Right lobe of liver (tissue), 6 donors: ENCODE data around the gene LDLRAD4. TPM values are rescaled to one million over a fixed set of nuclear protein-coding genes. Genes with fewer than 3 reads are reported as not detected.

Source experiments
- ATAC-seq, 4 donors: fragments of 200-7000 bp; cut with Tn5 transposase; one replicate each; pipeline ENCODE4 v1.9.1; 2020; ENCODE audit warnings: mild to moderate bottlenecking in 4 of 4, moderate library complexity in 4 of 4
- DNase-seq, 3 donors: peaks; one replicate each; pipeline ENCODE4 v3.0.0-alpha.2; 2020
- H3K27ac ChIP-seq, 3 donors: fragments of 200-600 bp; one replicate each; pipeline ENCODE4 v1.8.0; 2022
- H3K27me3 ChIP-seq, 2 donors: fragments of 200-600 bp; one replicate each; pipeline ENCODE4 v1.8.0; 2022
- H3K36me3 ChIP-seq, 4 donors: fragments of 200-600 bp; sonication (generic) in 1 of 4; one replicate each; pipeline versions ENCODE4 v1.5.1 to v1.8.0; 2017 to 2022; ENCODE audit warnings: control low read depth in 1 of 4
- H3K4me1 ChIP-seq, 4 donors: fragments of 200-600 bp; sonication (generic) in 1 of 4; one replicate each; pipeline versions ENCODE4 v1.5.1 to v1.8.0; 2017 to 2022; ENCODE audit warnings: control low read depth in 1 of 4
- H3K4me3 ChIP-seq, 3 donors: fragments of 200-600 bp; one replicate each; pipeline ENCODE4 v1.8.0; 2022
- H3K9me3 ChIP-seq, 4 donors: fragments of 200-600 bp; sonication (generic) in 1 of 4; one replicate each; pipeline versions ENCODE4 v1.5.1 to v1.8.0; 2017 to 2022; ENCODE audit warnings: control low read depth in 1 of 4
- POLR2A ChIP-seq: fragments of 450-650 bp; IDR thresholded peaks from one replicate; pipeline ENCODE4 v1.6.1; 2017; ENCODE audit warnings: antibody characterized with exemption, mild to moderate bottlenecking
- WGBS: methylation state at CpG from one replicate; pipeline ENCODE4 v1.1.6; 2018; ENCODE audit warnings: low coverage, low lambda C conversion rate; ENCODE audit not compliant: insufficient coverage; ENCODE audit errors: missing lambda C conversion rate; 5-methylcytosine and 5-hydroxymethylcytosine counted together
- intact Hi-C, 2 donors: fragments of 100-400 bp; cut with DNase I; formaldehyde crosslinking; loops; one replicate each; pipeline versions ENCODE4 v1.11.2 to v1.14.1; 2022
- total RNA-seq, 6 experiments: library from RNA; depleted of rRNA in 2 of 6; stranded (reverse); fragments of >200 nt in 2 of 6; fragmentation: NEBNext Ultra II Directional in 3 of 6; extraction: Animal tissue kit (Norgen Biotek cat#: 25700) in 3 of 6; gene quantifications; one replicate each; pipeline versions ENCODE4 v1.1.0 to v1.2.4, GENCODE V29; 2016 to 2023
- TF ChIP-seq, protein P1 (sequence below), 4 donors: fragments of 200-600 bp in 3 of 4; fragments of 450-650 bp in 1 of 4; IDR thresholded peaks; one replicate each; pipeline versions ENCODE4 v1.5.1 to v1.8.0; 2016 to 2022; ENCODE audit warnings: antibody characterized with exemption in 4 of 4, mild to moderate bottlenecking in 2 of 4
- donor health status: DM: no; HTN: yes; CAD: no.
- donor health status: DM: no; HTN: no; CAD: no.
- donor health status: DM: no; HTN: no; CAD: no.
- donor health status: DM: no; HTN: yes; CAD: no.
- donor health status: DM: no; HTN: yes; CAD: no.

Gene LDLRAD4
- total RNA-seq, 6 experiments from 2014 or later: 10.6 to 66.4 (median 18.7) TPM

DNA sequence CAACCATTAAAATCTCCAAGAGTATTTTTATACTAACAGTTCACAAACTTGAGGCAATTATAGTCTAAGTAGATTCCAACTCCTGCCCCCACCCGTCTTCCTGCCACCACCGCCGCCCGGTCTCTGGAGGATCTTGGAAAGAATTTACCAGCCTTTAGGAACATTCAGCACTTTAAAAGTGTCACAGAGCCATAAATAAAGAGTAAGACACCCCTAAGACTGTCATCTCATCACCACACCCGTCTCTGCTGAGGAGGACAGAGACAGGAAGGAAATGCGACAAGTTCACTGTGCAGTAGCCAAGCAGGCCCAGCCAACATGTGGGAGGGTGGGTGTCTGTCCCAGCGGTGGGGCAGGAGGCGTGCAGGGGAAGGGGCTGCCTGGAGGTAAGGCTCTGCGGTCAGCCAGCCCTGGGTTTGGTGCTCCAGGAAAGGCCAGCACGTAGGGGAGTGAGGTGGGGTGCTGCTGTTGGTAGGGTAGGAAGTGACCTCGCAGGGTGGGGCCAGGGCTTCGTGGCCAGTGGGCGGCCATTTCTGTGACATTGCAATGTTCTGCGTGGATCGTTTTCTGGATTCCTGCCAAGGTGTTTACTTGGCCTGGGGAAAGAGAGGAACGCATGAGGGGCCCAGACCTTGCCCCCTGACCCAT, 396.2 kb downstream of the LDLRAD4 start:
- H3K36me3 ChIP-seq: no peaks in the 10 kb centered on the region
- H3K9me3 ChIP-seq: no peaks in the 10 kb centered on the region
- no peak overlapping the region for H3K4me3 ChIP-seq
- WGBS: 63% methylated on average over 15 of the region's 16 CpGs
- H3K4me1 ChIP-seq: no peaks in the 10 kb centered on the region
- no peak for TF ChIP-seq POLR2A
- TF ChIP-seq, protein P1, sequence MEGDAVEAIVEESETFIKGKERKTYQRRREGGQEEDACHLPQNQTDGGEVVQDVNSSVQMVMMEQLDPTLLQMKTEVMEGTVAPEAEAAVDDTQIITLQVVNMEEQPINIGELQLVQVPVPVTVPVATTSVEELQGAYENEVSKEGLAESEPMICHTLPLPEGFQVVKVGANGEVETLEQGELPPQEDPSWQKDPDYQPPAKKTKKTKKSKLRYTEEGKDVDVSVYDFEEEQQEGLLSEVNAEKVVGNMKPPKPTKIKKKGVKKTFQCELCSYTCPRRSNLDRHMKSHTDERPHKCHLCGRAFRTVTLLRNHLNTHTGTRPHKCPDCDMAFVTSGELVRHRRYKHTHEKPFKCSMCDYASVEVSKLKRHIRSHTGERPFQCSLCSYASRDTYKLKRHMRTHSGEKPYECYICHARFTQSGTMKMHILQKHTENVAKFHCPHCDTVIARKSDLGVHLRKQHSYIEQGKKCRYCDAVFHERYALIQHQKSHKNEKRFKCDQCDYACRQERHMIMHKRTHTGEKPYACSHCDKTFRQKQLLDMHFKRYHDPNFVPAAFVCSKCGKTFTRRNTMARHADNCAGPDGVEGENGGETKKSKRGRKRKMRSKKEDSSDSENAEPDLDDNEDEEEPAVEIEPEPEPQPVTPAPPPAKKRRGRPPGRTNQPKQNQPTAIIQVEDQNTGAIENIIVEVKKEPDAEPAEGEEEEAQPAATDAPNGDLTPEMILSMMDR (IDR thresholded peaks at IDR 0.05): no peak
- intact Hi-C loops: no loop called here
- ATAC-seq: peak; percentile 26 to 52 (median 37)
- DNase-seq: no peak
- H3K27me3 ChIP-seq: no peaks in the 10 kb centered on the region
- H3K27ac ChIP-seq: no peak overlapping the region

DNA sequence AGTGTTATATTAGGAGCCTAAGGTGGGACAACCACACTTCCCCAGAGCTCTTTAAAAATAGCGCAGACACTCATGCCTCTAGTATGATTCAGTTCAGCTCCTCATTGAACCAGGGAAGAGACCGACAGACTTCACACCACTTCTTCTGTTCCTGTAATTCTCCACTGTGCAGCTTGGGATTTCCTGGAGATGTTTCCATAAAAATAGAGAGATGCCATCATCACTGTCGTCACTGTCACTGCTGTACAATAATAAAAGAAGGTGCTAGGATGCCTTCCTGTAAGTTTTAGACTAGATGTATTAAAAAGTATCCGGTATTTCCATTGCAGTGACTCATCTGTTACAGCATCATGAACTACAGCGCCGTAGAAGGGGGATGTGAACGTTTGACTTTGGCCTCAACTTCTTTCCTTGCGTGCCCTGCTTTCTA, 396.9 kb downstream of the LDLRAD4 start:
- H3K36me3 ChIP-seq: no peaks in the 10 kb centered on the region
- TF ChIP-seq POLR2A: no peak
- TF ChIP-seq, protein P1 (IDR thresholded peaks at IDR 0.05): no peak
- no peak for ATAC-seq
- H3K27ac ChIP-seq: no peak overlapping the region
- intact Hi-C loops: no loop called here
- no peak overlapping the region for H3K4me3 ChIP-seq
- 71% methylated on average over 8 of the region's 8 CpGs for WGBS
- no peak for DNase-seq
- H3K27me3 ChIP-seq: no peaks in the 10 kb centered on the region
- no peaks in the 10 kb centered on the region for H3K4me1 ChIP-seq
- no peaks in the 10 kb centered on the region for H3K9me3 ChIP-seq

DNA sequence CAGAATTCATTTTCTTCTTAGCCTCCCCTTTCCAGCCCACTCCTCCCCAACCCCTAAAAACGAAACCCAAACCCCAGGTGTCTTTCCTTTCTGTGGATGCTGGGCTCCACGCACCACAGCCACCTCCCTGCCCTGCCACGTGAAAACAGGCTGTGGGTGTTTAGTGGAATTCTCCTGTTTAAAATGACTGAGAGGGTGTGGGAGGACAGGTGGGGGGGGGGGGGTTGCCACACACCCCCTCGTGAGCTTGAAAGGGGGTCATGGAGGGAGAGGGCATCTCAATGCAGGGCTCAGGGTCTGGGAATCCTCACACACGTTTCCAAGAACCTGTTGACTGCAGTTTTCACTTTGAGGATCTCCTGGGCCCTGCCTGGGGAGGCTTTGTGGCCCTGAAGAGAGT, 397.5 kb downstream of the LDLRAD4 start:
- Histone ChIP-seq H3K27ac (no peak overlapping the region), H3K4me1 (no peaks in the 10 kb centered on the region), H3K36me3 (no peaks in the 10 kb centered on the region), H3K27me3 (no peaks in the 10 kb centered on the region), H3K4me3 (no peak overlapping the region), H3K9me3 (no peaks in the 10 kb centered on the region)
- WGBS: 77% methylated on average over 3 of the region's 5 CpGs
- TF ChIP-seq POLR2A: no peak
- TF ChIP-seq, protein P1 (IDR thresholded peaks at IDR 0.05): no peak
- intact Hi-C loops: no loop called here
- ATAC-seq (no peak), DNase-seq (no peak)

DNA sequence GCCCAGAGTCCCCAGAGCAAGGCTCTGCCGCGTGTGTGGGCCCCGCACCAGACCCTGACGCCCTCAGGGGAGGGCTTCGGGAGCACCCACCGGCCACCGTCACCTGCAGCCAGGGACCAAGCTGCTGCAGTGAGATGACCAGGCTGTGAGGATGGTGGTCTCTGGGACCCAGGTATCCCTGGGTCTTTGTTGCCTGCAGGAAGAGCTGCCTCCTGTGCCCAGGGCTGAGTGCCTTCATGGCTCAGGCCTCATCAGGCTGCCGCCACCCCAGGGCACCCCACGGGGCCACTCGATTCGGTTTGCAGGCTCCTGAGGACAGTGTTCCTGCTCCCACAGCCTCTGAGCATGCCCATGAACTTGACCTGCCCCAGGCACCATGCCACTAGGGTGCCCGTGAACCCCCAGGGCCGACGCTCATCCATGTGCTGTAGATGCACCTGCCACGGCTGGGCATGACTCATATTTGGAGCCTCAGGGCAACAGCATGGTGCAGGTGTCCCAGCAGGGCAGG, 398.0 kb downstream of the LDLRAD4 start:
- no peak overlapping the region for H3K27ac ChIP-seq
- WGBS: 53% methylated on average over 3 of the region's 15 CpGs
- H3K4me3 ChIP-seq: no peak overlapping the region
- no peaks in the 10 kb centered on the region for H3K27me3 ChIP-seq
- H3K9me3 ChIP-seq: no peaks in the 10 kb centered on the region
- intact Hi-C loops: no loop called here
- ATAC-seq (no peak), DNase-seq (no peak)
- TF ChIP-seq, protein P1 (IDR thresholded peaks at IDR 0.05): no peak
- no peak for TF ChIP-seq POLR2A
- H3K4me1 ChIP-seq: no peaks in the 10 kb centered on the region
- no peaks in the 10 kb centered on the region for H3K36me3 ChIP-seq
